ENCODE data around the gene PTPRC.
A peak's percentile ranks its signal among the peaks of the same experiment; 100 is the strongest.
"Not testable (repeated sequence)": the region's sequence is repeated elsewhere in the genome, so short reads cannot be mapped to it uniquely, and the experiment has no call there.

The PTPRC gene

GRCh38 chr1:198638894-198639635 is at the start of gene PTPRC:
Gene PTPRC (plus strand): TSS chr1:198639040. CDS start chr1:198639269, 229 bp downstream.
- DNase-seq, result no peak

DNA sequence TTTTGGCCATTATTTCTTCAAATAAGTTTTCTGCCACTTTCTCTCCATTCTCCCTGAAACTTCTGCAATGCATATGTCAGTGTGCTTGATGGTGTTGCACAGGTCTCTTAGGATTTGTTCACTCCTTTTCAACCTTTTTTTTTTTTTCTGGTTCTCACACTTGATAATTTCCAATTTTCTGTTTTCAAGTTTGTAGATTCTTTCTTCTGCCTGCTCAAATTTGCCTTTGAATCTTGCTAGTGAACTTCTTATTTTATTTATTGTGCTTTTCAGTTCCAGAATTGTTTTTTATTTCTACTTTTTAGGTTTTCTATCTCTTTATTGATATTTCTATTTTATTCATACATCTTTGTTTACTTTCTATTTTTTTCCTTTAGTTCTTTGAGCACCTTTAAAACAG is 48.4 kb upstream of the PTPRC start:
- no peak for DNase-seq

DNA sequence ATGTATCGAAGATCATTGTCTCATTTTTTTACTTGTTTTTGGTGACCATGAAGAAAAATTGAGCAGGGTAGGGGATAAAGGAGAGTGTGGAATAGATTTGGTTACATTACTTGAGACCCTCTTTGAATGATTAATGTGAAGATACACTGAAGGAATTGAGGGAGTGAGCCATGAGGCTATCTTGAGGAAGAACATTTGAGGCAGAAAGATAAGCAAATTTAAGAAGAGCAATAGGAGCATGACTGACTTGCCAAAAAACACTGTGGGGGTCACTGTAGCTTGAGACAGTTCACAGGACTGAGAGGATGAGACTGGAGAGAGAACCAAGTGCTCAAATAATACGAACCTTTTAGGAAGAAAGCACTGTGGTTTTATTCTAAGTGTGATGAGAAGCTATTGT is 43.1 kb upstream of the PTPRC start:
- DNase-seq, result no peak

DNA sequence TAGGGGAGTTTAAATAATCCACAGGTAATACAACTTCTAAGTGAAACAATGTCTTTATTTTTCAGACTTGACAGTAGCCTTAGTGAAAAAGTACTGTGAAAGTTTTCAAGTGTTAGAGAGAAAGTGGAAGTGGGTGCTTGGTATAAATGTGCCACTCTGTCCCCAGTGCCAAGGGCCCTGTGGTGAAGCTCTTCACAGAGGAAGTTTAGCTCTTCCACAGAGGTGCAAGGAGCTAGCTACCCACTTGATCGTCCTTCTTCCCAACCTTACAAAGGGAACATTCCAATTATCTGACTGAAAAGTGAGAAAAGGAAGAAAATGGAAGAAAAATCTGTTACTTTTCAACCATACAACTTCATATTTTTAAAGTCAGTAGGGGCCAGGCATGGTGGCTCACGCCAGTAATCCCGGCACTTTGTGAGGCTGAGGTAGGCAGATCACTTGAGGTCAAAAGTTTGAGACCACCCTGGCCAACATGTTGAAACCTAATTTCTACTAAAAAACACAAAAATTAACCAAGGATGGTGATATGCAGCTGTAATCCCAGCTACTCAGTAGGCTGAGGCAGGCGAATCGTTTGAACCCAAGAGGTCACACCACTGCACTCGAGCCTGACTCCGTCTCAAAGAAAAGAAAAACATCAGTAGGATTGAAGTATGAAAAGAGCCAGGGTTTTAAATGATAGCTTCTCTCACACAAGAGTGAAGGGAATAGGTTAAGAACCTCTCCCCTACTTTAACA is 41.0 kb upstream of the PTPRC start:
- no peak for DNase-seq

GRCh38 chr1:198598796-198599321 is 40.0 kb upstream of the PTPRC start:
- no peak for DNase-seq

GRCh38 chr1:198599749-198600148 is 39.1 kb upstream of the PTPRC start:
- DNase-seq, result no peak

DNA sequence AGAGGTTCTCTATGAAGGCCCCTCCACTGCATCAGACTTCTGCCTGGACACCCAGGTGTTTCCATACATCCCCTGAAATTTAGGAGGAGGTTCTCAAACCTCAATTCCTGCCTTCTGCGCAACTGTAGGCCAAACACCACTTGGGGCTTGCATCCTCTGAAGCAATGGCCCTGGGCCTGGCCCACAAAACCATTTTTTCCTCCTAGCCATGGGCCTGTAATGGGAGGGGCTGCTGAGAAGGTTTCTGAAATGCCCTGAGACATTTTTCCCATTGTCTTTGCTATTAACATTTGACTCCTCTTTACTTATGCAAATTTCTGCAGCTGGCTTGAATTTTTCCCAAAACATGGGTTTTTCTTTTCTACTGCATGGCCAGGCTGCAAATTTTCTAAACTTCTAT is 37.9 kb upstream of the PTPRC start:
- no peak for DNase-seq

GRCh38 chr1:198601310-198601709 is 37.5 kb upstream of the PTPRC start:
- DNase-seq, result not testable (repeated sequence)

- no peak for DNase-seq
These were observed 36.6 kb upstream of the PTPRC start for GRCh38 chr1:198601936-198602889.

GRCh38 chr1:198604975-198605374 is 33.9 kb upstream of the PTPRC start:
- no peak for DNase-seq

DNA sequence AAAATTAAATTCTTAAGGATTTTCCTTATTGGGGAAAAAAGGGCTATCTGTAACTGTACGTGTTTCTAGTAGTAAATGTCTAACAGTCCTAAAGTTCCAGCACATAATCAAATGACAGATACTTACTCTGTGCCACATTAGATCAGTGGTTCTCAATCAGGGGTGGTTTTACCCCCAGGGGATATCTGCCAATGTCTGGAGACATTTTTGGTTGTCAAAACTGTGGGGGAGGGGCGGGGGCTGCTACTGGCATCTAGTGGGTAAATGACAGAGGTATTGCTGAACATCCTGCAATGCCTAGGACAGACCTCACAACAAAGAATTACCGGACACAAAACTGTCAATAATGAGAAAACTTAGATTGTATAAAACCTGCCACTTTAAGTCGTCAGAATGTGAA is 33.4 kb upstream of the PTPRC start:
- DNase-seq, result no peak

DNA sequence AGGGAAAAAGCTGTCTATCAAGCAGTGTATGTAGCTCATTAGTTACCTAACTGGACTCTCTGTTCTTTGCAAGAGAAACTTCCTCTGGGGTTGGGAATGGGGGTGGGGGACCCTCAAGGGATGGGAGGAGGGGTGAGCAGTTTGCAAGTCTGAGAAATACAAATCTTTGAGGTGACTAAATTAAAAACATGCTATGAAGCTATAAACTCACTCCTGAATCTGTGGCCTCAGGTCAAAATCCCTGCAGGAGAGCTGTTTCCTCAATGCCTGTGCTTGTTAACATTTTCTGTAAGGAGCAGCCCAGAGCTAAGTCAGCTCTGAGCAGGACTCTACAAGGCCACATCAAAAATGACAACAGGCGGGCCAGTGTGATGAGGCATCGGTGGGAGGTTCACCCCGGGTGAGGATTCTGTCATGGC is 32.8 kb upstream of the PTPRC start:
- DNase-seq, result peak; percentile 12

DNA sequence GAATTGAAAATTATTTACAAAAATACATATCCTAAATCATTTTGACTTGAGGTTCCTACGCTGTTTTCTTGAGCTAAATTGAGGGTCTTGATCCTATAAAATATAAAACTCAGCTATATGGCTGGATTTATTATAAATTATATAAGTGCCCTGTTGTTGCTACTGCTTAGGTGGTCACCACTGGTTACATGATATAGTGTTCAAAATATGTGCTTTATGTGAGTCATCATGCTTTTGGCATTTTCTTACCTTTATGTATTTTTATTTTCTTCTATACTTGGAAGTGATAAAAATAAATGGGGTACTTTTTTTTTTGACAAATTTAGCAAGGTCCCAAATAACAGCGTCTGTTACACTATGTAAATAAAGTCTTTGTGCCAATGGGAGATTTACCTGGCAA is 31.1 kb upstream of the PTPRC start:
- no peak for DNase-seq

DNA sequence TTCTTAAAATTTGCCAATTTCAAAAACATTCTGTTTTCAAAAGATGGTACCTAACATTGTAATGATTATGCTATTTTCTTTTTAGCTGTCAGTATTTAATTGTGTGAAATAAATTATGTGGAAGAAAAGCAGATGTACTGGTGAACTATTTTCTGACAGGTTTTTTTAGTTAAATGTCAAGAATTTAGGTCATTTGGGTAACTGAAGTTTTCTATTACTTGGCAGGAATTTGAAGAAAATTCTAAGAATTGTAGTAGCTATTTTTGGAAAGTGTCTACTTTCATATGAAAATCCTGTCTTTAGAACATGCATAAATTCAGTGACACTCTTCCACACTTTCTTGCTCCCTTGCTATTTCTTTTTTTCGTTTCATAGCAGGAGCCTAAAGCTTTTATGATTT is 28.5 kb upstream of the PTPRC start:
- DNase-seq, result no peak

DNA sequence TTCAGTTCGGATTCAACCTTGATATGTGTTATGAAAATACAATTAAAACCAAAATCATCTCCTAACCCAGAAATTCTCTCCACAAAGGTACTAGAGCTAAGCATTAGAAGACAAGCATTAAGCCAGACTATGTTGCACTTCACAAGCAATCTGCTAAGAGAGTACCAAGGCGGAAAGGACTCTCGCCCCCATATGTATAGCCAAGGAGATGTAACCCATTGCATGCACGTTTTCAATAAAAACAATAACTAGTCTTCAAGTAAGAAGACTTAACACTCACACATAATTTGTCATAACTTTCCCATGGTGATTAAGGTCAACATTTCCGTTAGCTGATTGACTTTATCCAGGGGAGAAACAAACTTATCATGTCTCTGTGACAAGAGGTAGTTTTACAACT is 27.6 kb upstream of the PTPRC start:
- no peak for DNase-seq

DNA sequence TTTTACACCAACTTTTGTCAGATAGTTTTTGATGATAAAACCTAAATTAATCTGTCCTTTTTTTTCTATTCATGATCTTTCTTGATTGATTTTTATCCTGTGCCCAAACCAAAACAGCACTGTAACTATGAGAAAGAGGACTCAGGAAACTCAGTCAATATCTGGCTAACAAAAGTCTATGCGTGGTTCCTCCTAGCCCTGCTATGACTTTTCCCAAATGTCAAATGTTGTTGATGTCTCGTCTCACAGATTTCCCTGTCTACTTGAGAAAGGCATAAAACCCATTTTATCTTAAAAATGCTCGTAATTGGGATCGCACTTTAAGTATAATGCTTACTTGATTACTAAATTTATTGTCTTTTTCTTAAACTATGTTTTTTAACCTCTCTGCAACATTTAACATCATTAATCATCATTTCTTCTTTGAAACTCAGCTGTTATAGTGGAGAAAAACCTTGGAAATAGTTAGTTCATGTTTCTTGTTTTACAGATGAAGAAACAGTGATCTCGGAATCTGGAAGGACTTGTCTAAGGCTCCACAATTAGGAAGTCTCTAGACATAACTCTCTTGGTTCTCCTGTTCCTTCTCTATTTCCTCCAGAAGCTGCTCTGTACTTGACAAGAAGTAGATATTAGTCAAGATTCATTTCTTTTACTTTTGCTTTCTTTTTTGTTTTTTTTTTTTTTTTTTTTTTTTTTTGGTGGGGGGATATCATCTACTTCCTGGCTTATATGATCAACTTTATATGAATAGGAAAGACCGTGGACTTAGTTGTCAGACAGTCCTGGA is 26.2 kb upstream of the PTPRC start:
- DNase-seq, result no peak

- DNase-seq, result no peak
These were observed 21.4 kb upstream of the PTPRC start for GRCh38 chr1:198617406-198617805.

GRCh38 chr1:198619375-198620140 is 19.3 kb upstream of the PTPRC start:
- no peak for DNase-seq

DNA sequence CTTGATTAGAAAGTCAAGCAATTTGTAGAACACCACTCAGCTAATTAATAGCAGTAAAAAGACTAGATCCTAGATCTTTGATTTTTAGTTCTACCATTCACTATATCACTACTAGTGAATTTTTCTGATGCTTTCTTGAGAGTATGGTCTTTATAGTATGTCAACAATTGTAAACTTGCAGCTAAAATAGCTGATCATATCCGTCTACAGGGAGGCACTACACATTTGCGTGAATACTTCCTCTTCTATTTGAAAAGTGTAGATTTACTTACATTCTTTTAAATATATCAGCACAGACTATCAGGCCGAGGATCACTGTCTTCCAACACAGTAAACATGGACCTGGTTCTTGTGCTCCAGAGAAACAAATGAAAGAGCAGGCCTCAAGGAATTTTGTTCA is 18.6 kb upstream of the PTPRC start:
- no peak for DNase-seq

DNA sequence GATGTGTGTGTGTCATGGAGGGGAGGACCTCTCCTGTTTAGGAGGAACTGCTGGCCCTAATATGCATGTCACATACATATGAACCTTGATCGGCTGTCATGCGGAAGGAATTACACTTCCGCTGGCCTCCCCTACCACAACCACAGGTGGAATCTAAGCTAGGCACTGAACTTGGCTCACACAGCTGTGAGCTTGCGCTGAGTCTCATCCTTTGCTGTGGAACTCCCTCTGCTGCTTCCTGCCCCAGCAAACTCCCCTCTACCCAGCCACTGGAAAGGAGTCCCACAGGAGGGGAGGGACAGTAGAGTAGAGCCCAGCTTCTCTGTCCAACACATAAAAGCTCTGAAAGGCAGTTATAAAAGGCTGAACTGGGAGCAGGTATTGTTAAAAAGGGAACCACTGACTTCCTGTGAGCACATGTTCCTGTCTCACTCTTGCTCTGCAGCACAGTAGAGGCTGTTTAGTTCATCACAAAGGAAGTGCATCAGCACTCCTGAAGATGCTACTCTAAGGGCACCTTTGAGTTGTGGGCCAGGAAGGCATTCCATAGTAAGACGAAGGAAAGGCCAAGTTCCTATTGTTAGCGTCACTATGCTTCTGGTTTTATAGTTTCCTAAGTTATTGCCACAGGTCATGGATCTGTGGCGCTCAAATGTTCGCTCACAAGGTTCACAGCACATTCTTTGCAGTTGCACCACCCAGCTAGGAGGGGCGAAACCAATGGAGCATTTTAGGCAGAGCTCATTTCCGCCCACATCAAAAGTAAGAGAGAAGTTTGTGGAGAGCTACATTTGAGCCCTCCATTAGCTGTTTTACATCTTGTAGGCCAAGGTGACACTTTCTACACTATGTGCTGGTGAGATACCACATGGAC is 17.7 kb upstream of the PTPRC start:
- no peak for DNase-seq
